Measurements from ENCODE around the gene KIAA0825.

DNA sequence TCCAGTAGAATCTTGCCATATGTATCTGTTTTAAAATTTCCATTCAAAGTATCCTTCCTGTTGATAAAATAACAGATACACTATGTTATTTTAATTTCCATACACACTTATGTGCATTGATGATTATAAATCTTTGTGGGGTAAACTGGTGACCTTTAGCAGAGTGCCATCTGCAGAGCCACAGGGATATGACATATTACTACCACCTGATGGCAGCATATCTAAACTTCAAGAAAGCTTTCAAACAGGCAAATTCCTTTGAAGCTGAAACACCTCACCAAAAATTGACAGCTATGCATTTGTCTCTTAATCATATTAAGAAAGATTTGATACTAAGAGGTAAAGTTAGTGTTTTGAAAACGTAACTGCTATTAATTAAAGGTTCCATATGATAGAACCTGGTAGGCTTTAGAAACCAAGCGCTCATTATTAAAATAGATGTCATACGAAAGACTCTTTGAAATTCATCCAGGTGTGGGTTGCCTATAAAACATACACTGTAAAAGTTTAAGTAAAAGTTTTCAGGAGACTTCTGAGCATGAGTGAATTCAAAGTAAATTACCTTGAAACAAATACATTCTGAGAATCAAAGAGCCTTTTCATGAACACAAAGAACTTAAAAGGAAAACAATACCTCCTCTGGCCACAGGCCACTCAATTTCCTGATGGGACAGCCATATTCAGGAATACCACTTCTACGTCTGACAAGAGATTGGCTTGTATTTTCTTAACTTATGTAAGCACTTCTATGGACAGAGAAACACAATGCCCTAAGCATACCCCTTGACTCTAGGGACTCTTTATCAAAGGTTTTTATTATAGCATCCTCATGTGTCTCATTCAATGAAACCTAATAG, 93.3 kb downstream of the KIAA0825 start:
- no peak for TF ChIP-seq EZH2 (IDR thresholded peaks at IDR 0.05; ENCODE audit: borderline replicate concordance, low read length)
- TF ChIP-seq, protein P1, sequence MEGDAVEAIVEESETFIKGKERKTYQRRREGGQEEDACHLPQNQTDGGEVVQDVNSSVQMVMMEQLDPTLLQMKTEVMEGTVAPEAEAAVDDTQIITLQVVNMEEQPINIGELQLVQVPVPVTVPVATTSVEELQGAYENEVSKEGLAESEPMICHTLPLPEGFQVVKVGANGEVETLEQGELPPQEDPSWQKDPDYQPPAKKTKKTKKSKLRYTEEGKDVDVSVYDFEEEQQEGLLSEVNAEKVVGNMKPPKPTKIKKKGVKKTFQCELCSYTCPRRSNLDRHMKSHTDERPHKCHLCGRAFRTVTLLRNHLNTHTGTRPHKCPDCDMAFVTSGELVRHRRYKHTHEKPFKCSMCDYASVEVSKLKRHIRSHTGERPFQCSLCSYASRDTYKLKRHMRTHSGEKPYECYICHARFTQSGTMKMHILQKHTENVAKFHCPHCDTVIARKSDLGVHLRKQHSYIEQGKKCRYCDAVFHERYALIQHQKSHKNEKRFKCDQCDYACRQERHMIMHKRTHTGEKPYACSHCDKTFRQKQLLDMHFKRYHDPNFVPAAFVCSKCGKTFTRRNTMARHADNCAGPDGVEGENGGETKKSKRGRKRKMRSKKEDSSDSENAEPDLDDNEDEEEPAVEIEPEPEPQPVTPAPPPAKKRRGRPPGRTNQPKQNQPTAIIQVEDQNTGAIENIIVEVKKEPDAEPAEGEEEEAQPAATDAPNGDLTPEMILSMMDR (conservative IDR thresholded peaks at IDR 0.05 in 1 of 2, IDR thresholded peaks at IDR 0.05 in 1 of 2; ENCODE audit: extremely low read depth in 1 of 2, insufficient read depth in 1 of 2, low read depth in 1 of 2, low read length in 2 of 2) = peak; percentile 51 to 70
